H1 (cell line): ENCODE measurements around the gene ZBTB20. TPM values are rescaled to one million over a fixed set of nuclear protein-coding genes. Genes with fewer than 3 reads are reported as not detected.

ENCODE experiments used
- CTCF ChIA-PET: fragments of 300-600 bp; sonication (Branson Sonifier 250); formaldehyde crosslinking; loops from one replicate; lab custom pipeline; 2021; ENCODE audit not compliant: partially characterized antibody; lab: Charles Lee
- POLR2A ChIA-PET: fragments of 300-600 bp; sonication (Branson Sonifier 250); formaldehyde crosslinking; loops from one replicate; lab custom pipeline; 2021; ENCODE audit warnings: inconsistent platforms; ENCODE audit not compliant: partially characterized antibody; lab: Charles Lee
- DNase-seq, 2 experiments: peaks; one replicate each; pipeline versions ENCODE4 v3.0.0 to v3.0.0-alpha.2; 2010 to 2022; ENCODE audit warnings: low spot score in 2 of 2, low read depth in 1 of 2, mixed read lengths in 1 of 2
- FAIRE-seq: peaks from 2 replicates; lab custom pipeline; 2011; peaks lifted over from hg19 to GRCh38; lab: Jason Lieb, UNC
- H2AFZ ChIP-seq: 2 replicates; pipeline ENCODE4 v1.8.1; 2012; ENCODE audit warnings: low read length, inconsistent platforms
- H2AK5ac ChIP-seq: 2 replicates; pipeline ENCODE4 v1.6.1; 2013; ENCODE audit warnings: low read depth, low read length
- H2BK120ac ChIP-seq: replicated peaks from 2 replicates; pipeline ENCODE3; 2013; ENCODE audit warnings: low read depth, low read length, inconsistent platforms
- H2BK12ac ChIP-seq: 2 replicates; pipeline ENCODE4 v1.6.1; 2013; ENCODE audit warnings: low read depth, low read length
- H2BK15ac ChIP-seq: 2 replicates; pipeline ENCODE4 v1.6.1; 2013; ENCODE audit warnings: low read length
- H2BK20ac ChIP-seq: 2 replicates; pipeline ENCODE4 v1.6.1; 2013; ENCODE audit warnings: low read length
- H2BK5ac ChIP-seq: 2 replicates; pipeline ENCODE4 v1.6.1; 2013; ENCODE audit warnings: low read depth, low read length
- H3K14ac ChIP-seq: 2 replicates; pipeline ENCODE4 v1.6.1; 2013; ENCODE audit warnings: inconsistent platforms; ENCODE audit not compliant: insufficient read length
- H3K18ac ChIP-seq: 2 replicates; pipeline ENCODE4 v1.6.1; 2013; ENCODE audit warnings: low read length; ENCODE audit errors: extremely low read depth
- H3K23ac ChIP-seq: 2 replicates; pipeline ENCODE4 v1.6.1; 2013; ENCODE audit warnings: inconsistent platforms; ENCODE audit not compliant: insufficient read length
- H3K23me2 ChIP-seq: 2 replicates; pipeline ENCODE4 v1.6.1; 2013; ENCODE audit warnings: low read depth, low read length
- H3K27ac ChIP-seq: 2 replicates; pipeline ENCODE4 v1.6.1; 2011; ENCODE audit warnings: low read depth, low read length, inconsistent platforms
- H3K27me3 ChIP-seq, 4 experiments: replicated peaks in 1 of 4; 1 replicate in 1 of 4; 2 replicates in 3 of 4; pipeline versions ENCODE4 v1.6.1 to v1.8.1; 2011 to 2013; ENCODE audit warnings: low read length in 3 of 4, mild to moderate bottlenecking in 3 of 4, inconsistent platforms in 2 of 4, mixed read lengths in 2 of 4, moderate library complexity in 1 of 4; ENCODE audit not compliant: control insufficient read depth in 3 of 4, insufficient read depth in 3 of 4; ENCODE audit errors: extremely low read depth in 1 of 4
- H3K36me3 ChIP-seq, 4 experiments: 2 replicates each; pipeline versions ENCODE4 v1.6.1 to v1.8.1; 2011 to 2013; ENCODE audit warnings: mild to moderate bottlenecking in 4 of 4, low read length in 3 of 4, moderate library complexity in 2 of 4, control low read depth in 1 of 4, inconsistent platforms in 1 of 4; ENCODE audit not compliant: insufficient read depth in 4 of 4, control insufficient read depth in 2 of 4
- H3K4ac ChIP-seq: replicated peaks from 2 replicates; pipeline ENCODE3; 2013; ENCODE audit warnings: low read length, low read depth, mixed read lengths, inconsistent platforms; ENCODE audit not compliant: insufficient read length
- H3K4me1 ChIP-seq, 4 experiments: replicated peaks in 1 of 4; 1 replicate in 1 of 4; 2 replicates in 3 of 4; pipeline versions ENCODE4 v1.6.1 to v1.8.1; 2011 to 2013; ENCODE audit warnings: low read length in 3 of 4, inconsistent platforms in 2 of 4, mixed read lengths in 1 of 4; ENCODE audit not compliant: insufficient read depth in 4 of 4, control insufficient read depth in 3 of 4
- H3K4me2 ChIP-seq, 2 experiments: 2 replicates each; pipeline versions ENCODE4 v1.6.1 to v1.8.1; 2011 to 2013; ENCODE audit warnings: low read depth in 2 of 2, low read length in 2 of 2, control low read depth in 1 of 2, inconsistent platforms in 1 of 2, mild to moderate bottlenecking in 1 of 2; ENCODE audit not compliant: insufficient read depth in 1 of 2
- H3K4me3 ChIP-seq, 4 experiments: fragments of 200-600, 300-600 bp in 1 of 4; sonication (generic), shearing (Covaris generic), sonication (Bioruptor Twin) in 1 of 4; 2 replicates each; pipeline versions ENCODE4 v1.5.1 to v1.8.1; 2011 to 2016; ENCODE audit warnings: low read length in 4 of 4, low read depth in 3 of 4, control low read depth in 2 of 4, inconsistent platforms in 2 of 4, mild to moderate bottlenecking in 2 of 4, mixed read lengths in 1 of 4, moderate library complexity in 1 of 4; ENCODE audit not compliant: insufficient read depth in 2 of 4; ENCODE audit errors: extremely low read depth in 1 of 4
- H3K56ac ChIP-seq: replicated peaks from 2 replicates; pipeline ENCODE3; 2013; ENCODE audit warnings: low read depth, mild to moderate bottlenecking, mixed read lengths, low read length, inconsistent platforms; ENCODE audit not compliant: insufficient read length
- H3K79me1 ChIP-seq: 2 replicates; pipeline ENCODE4 v1.6.1; 2013; ENCODE audit warnings: low read depth, low read length, control low read depth
- H3K79me2 ChIP-seq, 2 experiments: 2 replicates each; pipeline versions ENCODE4 v1.6.1 to v1.8.1; 2012 to 2013; ENCODE audit warnings: low read length in 2 of 2, mild to moderate bottlenecking in 2 of 2, inconsistent platforms in 1 of 2; ENCODE audit not compliant: insufficient read depth in 2 of 2, control insufficient read depth in 1 of 2
- H3K9ac ChIP-seq, 4 experiments: replicated peaks in 1 of 4; 1 replicate in 1 of 4; 2 replicates in 3 of 4; pipeline versions ENCODE4 v1.6.1 to v1.8.1; 2011 to 2013; ENCODE audit warnings: low read depth in 3 of 4, low read length in 3 of 4, control low read depth in 2 of 4, mild to moderate bottlenecking in 2 of 4, moderate library complexity in 2 of 4, inconsistent platforms in 1 of 4; ENCODE audit errors: extremely low read depth in 1 of 4
- H3K9me3 ChIP-seq, 2 experiments: 2 replicates each; pipeline versions ENCODE4 v1.6.1 to v1.8.1; 2012 to 2013; ENCODE audit warnings: mild to moderate bottlenecking in 2 of 2, moderate library complexity in 2 of 2, control low read depth in 1 of 2, inconsistent platforms in 1 of 2, low read depth in 1 of 2, low read length in 1 of 2, mixed read lengths in 1 of 2; ENCODE audit not compliant: insufficient read depth in 2 of 2
- H4K20me1 ChIP-seq, 2 experiments: replicated peaks in 1 of 2; 2 replicates each; pipeline versions ENCODE3 to v1.8.1; 2011 to 2013; ENCODE audit warnings: inconsistent platforms in 2 of 2, low read length in 2 of 2, mild to moderate bottlenecking in 1 of 2; ENCODE audit not compliant: insufficient read depth in 2 of 2, control insufficient read depth in 1 of 2
- H4K5ac ChIP-seq: 2 replicates; pipeline ENCODE4 v1.6.1; 2013; ENCODE audit warnings: low read length, low read depth, mixed read lengths, inconsistent platforms; ENCODE audit not compliant: insufficient read length
- H4K8ac ChIP-seq: 2 replicates; pipeline ENCODE4 v1.8.0; 2013; ENCODE audit warnings: mild to moderate bottlenecking, moderate library complexity, low read length, inconsistent platforms; ENCODE audit not compliant: insufficient read depth; ENCODE audit errors: extremely low read depth
- H4K91ac ChIP-seq: replicated peaks from 2 replicates; pipeline ENCODE3; 2013; ENCODE audit warnings: low read length, mixed read lengths, inconsistent platforms; ENCODE audit not compliant: insufficient read length
- E2F6 ChIP-seq: IDR thresholded peaks from 2 replicates; pipeline ENCODE4 v1.6.1; 2012; ENCODE audit warnings: inconsistent platforms
- EGR1 ChIP-seq: IDR thresholded peaks from 2 replicates; pipeline ENCODE4 v1.6.1; 2011; ENCODE audit warnings: low read depth, low read length, borderline replicate concordance
- GTF2F1 ChIP-seq: IDR thresholded peaks from 2 replicates; pipeline ENCODE4 v1.6.1; 2012; ENCODE audit warnings: low read depth, low read length, improper control_type of control experiment, borderline replicate concordance
- KDM5A ChIP-seq: fragments of 200-600 bp; IDR thresholded peaks from 2 replicates; pipeline ENCODE4 v1.7.1; 2012; ENCODE audit warnings: mild to moderate bottlenecking, low read length, inconsistent platforms, mixed read lengths
- SIRT6 ChIP-seq: IDR thresholded peaks from one replicate; pipeline ENCODE4 v1.7.1; 2012; ENCODE audit warnings: low read length, inconsistent platforms
- SP1 ChIP-seq: IDR thresholded peaks from 2 replicates; pipeline ENCODE4 v1.6.1; 2011; ENCODE audit warnings: low read depth, low read length
- TAF1 ChIP-seq: IDR thresholded peaks from 2 replicates; pipeline ENCODE4 v1.6.1; 2011; ENCODE audit warnings: mild to moderate bottlenecking, low read depth, low read length
- WGBS, 2 experiments: shearing (Covaris generic) in 1 of 2; methylation state at CpG; one replicate each; pipeline versions ENCODE4 v1.1.6 to v1.1.7; 2013 to 2015; ENCODE audit warnings: low lambda C conversion rate in 2 of 2, mixed read lengths in 2 of 2, inconsistent platforms in 1 of 2, low coverage in 1 of 2, missing lambda C conversion rate in 1 of 2; ENCODE audit not compliant: insufficient replicate concordance in 2 of 2, insufficient coverage in 1 of 2, insufficient read length in 1 of 2; ENCODE audit errors: extremely low coverage in 1 of 2, missing lambda C conversion rate in 1 of 2; 5-methylcytosine and 5-hydroxymethylcytosine counted together
- polyA plus RNA-seq, 7 experiments: library from polyadenylated mRNA; depleted of rRNA in 3 of 7; stranded (reverse) in 5 of 7; unstranded in 2 of 7; fragments of >200 nt in 5 of 7; fragments of 200-250 nt in 2 of 7; gene quantifications; 1 replicate in 5 of 7; 2 replicates in 1 of 7; 4 replicates in 1 of 7; pipeline versions ENCODE4 v1.2.1 to v1.2.3, GENCODE V29; 2011 to 2013; ENCODE audit warnings: missing spikeins in 2 of 7, mixed read lengths in 2 of 7
- total RNA-seq: library from RNA; stranded (reverse); fragmentation: NEBNext Ultra II Directional; extraction: Animal tissue kit (Norgen Biotek cat#: 25700); gene quantifications from 2 replicates; pipeline ENCODE4 v1.2.1, GENCODE V29; 2021

The ZBTB20 gene
- total and polyA plus RNA-seq, 2 of the 8 experiments (the other 6 are each of a cell fraction or from before 2014, with no cell fraction given) = 0.35 to 1.3 TPM

GRCh38 chr3:114824014-114824413, 323.1 kb downstream of the ZBTB20 start:
- POLR2A ChIA-PET = no interaction called here
- Histone ChIP-seq H3K36me3 (no peaks in the 10 kb centered on the region), H3K4ac (no peak overlapping the region), H2BK12ac (no peak overlapping the region), H2BK15ac (no peak overlapping the region), H3K56ac (no peak overlapping the region), H4K91ac (no peak overlapping the region), H2BK20ac (no peak overlapping the region), H4K20me1 (no peaks in the 10 kb centered on the region), H3K23me2 (no peaks in the 10 kb centered on the region), H2BK5ac (no peak overlapping the region), H3K14ac (no peak overlapping the region), H3K4me1 (no peaks in the 10 kb centered on the region), H3K18ac (no peak overlapping the region), H4K5ac (no peak overlapping the region), H4K8ac (no peak overlapping the region), H3K27me3 (no peaks in the 10 kb centered on the region), H3K27ac (no peak overlapping the region), H3K79me1 (no peaks in the 10 kb centered on the region), H3K4me2 (no peak overlapping the region), H3K4me3 (no peak overlapping the region), H2AK5ac (no peak overlapping the region), H3K23ac (no peak overlapping the region), H2AFZ (no peak overlapping the region), H2BK120ac (no peak overlapping the region), H3K79me2 (no peaks in the 10 kb centered on the region), H3K9ac (no peak overlapping the region), H3K9me3 (no peaks in the 10 kb centered on the region)
- no peak for FAIRE-seq
- DNase-seq = no peak
- CTCF ChIA-PET = interaction anchor here (0.9 to 1.3 kb wide), 3 partner anchors 10 to 207 kb away, joined by 3 to 6 read pairs (median 4); no protein-coding TSS in a partner anchor
- TF ChIP-seq EGR1 (no peak), GTF2F1 (no peak), TAF1 (no peak), KDM5A (no peak), E2F6 (no peak), SIRT6 (no peak), SP1 (no peak)
- WGBS, 2 experiments = 82% methylated on average over 1 of the region's 1 CpG; no CpG with 5 or more reads in 1 of the 2 experiments
